NCI-H2196 treated with DMSO at 0.1 percent for 48 hours (cell line): Measurements from ENCODE around the gene DRC7.

ENCODE experiments used
- DNase-seq: peaks from one replicate; lab custom pipeline; 2025; ENCODE audit not compliant: unreplicated experiment; lab: John Stamatoyannopoulos, UW

Gene DRC7

GRCh38 chr16:57675741-57676551 lies 18.7 kb upstream of the DRC7 start:
- DNase-seq: no peak

GRCh38 chr16:57676553-57677085 lies 18.0 kb upstream of the DRC7 start:
- no peak for DNase-seq

- no peak for DNase-seq
These were observed 16.8 kb upstream of the DRC7 start for GRCh38 chr16:57677622-57678369.

GRCh38 chr16:57679016-57679415 lies 15.6 kb upstream of the DRC7 start:
- DNase-seq: no peak

- no peak for DNase-seq
These were observed 14.7 kb upstream of the DRC7 start for GRCh38 chr16:57679767-57680482.

- no peak for DNase-seq
These were observed 13.7 kb upstream of the DRC7 start for GRCh38 chr16:57680842-57681375.

- DNase-seq: no peak
These were observed 12.5 kb upstream of the DRC7 start for GRCh38 chr16:57681950-57682728.

GRCh38 chr16:57682809-57683635 lies 11.6 kb upstream of the DRC7 start:
- DNase-seq: no peak

GRCh38 chr16:57683636-57684545 lies 10.7 kb upstream of the DRC7 start:
- DNase-seq: no peak

- DNase-seq: no peak
These were observed 9.8 kb upstream of the DRC7 start for GRCh38 chr16:57684626-57685358.

- DNase-seq: no peak
These were observed 9.0 kb upstream of the DRC7 start for GRCh38 chr16:57685633-57686032.

- DNase-seq: no peak
These were observed 8.0 kb upstream of the DRC7 start for GRCh38 chr16:57686577-57686976.

GRCh38 chr16:57687363-57687929 lies 7.2 kb upstream of the DRC7 start:
- no peak for DNase-seq

- no peak for DNase-seq
These were observed 6.1 kb upstream of the DRC7 start for GRCh38 chr16:57688487-57688986.

- no peak for DNase-seq
These were observed 5.4 kb upstream of the DRC7 start for GRCh38 chr16:57688987-57689761.

- DNase-seq: no peak
These were observed 4.6 kb upstream of the DRC7 start for GRCh38 chr16:57689762-57690558.
